A549 (cell line): Measurements from ENCODE around the gene MAP6D1. TPM values are rescaled to one million over a fixed set of nuclear protein-coding genes. Genes with fewer than 3 reads are reported as not detected.

Source experiments
- ATAC-seq, 2 experiments: fragments of 200-7000 bp in 1 of 2; fragments of >200 bp in 1 of 2; cut with Nextera tagmentation in 1 of 2; cut with Tn5 transposase in 1 of 2; 3 replicates each; pipeline versions ENCODE4 v1.8.0 to v1.9.1; 2018 to 2020; ENCODE audit warnings: mild to moderate bottlenecking in 1 of 2, moderate library complexity in 1 of 2
- CTCF ChIA-PET: fragments of 300-600 bp; sonication (Branson Sonifier 250); formaldehyde crosslinking; extraction: SDS; loops from one replicate; lab custom pipeline; 2021; ENCODE audit warnings: antibody characterized with exemption, inconsistent platforms; lab: Yijun Ruan, JAX
- POLR2A ChIA-PET: fragments of 350-600 bp; formaldehyde crosslinking; extraction: SDS; loops from one replicate; lab custom pipeline; 2021; ENCODE audit warnings: antibody characterized with exemption, inconsistent platforms; lab: Yijun Ruan, JAX
- DNase-seq, 2 experiments: peaks; one replicate each; pipeline versions ENCODE4 v3.0.0 to v3.0.0-alpha.2; 2011 to 2016; ENCODE audit warnings: low read depth in 1 of 2, low spot score in 1 of 2
- FAIRE-seq: peaks from 2 replicates; lab custom pipeline; 2011; peaks lifted over from hg19 to GRCh38; lab: Jason Lieb, UNC
- H3K27ac ChIP-seq, 2 experiments: fragments of >200 bp; sonication (Bioruptor Twin); formaldehyde crosslinking; 3 replicates each; pipeline ENCODE4 v1.5.1; 2016 to 2017
- H3K4me1 ChIP-seq: fragments of >200 bp; sonication (Bioruptor Twin); formaldehyde crosslinking; 3 replicates; pipeline ENCODE4 v1.6.1; 2016
- H3K4me2 ChIP-seq: fragments of >200 bp; sonication (Bioruptor Twin); formaldehyde crosslinking; 3 replicates; pipeline ENCODE4 v1.6.1; 2016
- H3K4me3 ChIP-seq: fragments of >200 bp; sonication (Bioruptor Twin); formaldehyde crosslinking; 3 replicates; pipeline ENCODE4 v1.5.1; 2016
- H3K9me3 ChIP-seq: fragments of >200 bp; sonication (Bioruptor Twin); formaldehyde crosslinking; 3 replicates; pipeline ENCODE4 v1.6.1; 2016
- CBX2 ChIP-seq: fragments of 200-600 bp; sonication (generic); IDR thresholded peaks from 2 replicates; pipeline ENCODE4 v1.6.1; 2016; ENCODE audit warnings: low read depth, mild to moderate bottlenecking, borderline replicate concordance
- CEBPB ChIP-seq, 2 experiments: fragments of >200 bp in 1 of 2; sonication (Bioruptor Twin) in 1 of 2; formaldehyde crosslinking in 1 of 2; IDR thresholded peaks; 2 replicates each; pipeline ENCODE4 v1.6.1; 2012 to 2016
- CHD2 ChIP-seq: fragments of 150-350 bp; IDR thresholded peaks from 2 replicates; pipeline ENCODE4 v1.6.1; 2014; ENCODE audit warnings: low read length; ENCODE audit not compliant: partially characterized antibody
- CTCF ChIP-seq: fragments of >200 bp; sonication (Bioruptor Twin); formaldehyde crosslinking; IDR thresholded peaks from 3 replicates; pipeline ENCODE4 v1.5.1; 2016
- EHMT2 ChIP-seq: fragments of 200-600 bp; sonication (generic); IDR thresholded peaks from 2 replicates; pipeline ENCODE4 v1.6.1; 2016; ENCODE audit warnings: antibody characterized with exemption, low read depth, mild to moderate bottlenecking, moderate library complexity
- ESRRA ChIP-seq: fragments of 150-350 bp; IDR thresholded peaks from 2 replicates; pipeline ENCODE4 v1.6.1; 2014; ENCODE audit warnings: mild to moderate bottlenecking, low read length, borderline replicate concordance
- FOSB ChIP-seq: fragments of 250-450 bp; sonication (Bioruptor Pico); IDR thresholded peaks from 2 replicates; pipeline ENCODE4 v1.5.0; 2020; ENCODE audit warnings: mild to moderate bottlenecking, moderate library complexity
- HDAC2 ChIP-seq: fragments of 200-600 bp; sonication (generic); IDR thresholded peaks from 2 replicates; pipeline ENCODE4 v1.6.1; 2016
- HES2 ChIP-seq: fragments of >200 bp; sonication (Bioruptor Twin); formaldehyde crosslinking; IDR thresholded peaks from 2 replicates; pipeline ENCODE4 v1.6.1; 2016
- HOXB13 ChIP-seq: fragments of 250-450 bp; sonication (Bioruptor Pico); IDR thresholded peaks from 2 replicates; pipeline ENCODE4 v1.5.0; 2020; ENCODE audit warnings: low read depth, mild to moderate bottlenecking, moderate library complexity
- JUN ChIP-seq, 2 experiments: fragments of >200 bp; sonication (Bioruptor Twin); formaldehyde crosslinking; IDR thresholded peaks; 2 replicates in 1 of 2; 3 replicates in 1 of 2; pipeline ENCODE4 v1.6.1; 2016 to 2017
- MAFK ChIP-seq: fragments of 450-650 bp; IDR thresholded peaks from 2 replicates; pipeline ENCODE4 v1.6.1; 2014; ENCODE audit not compliant: partially characterized antibody
- PHF8 ChIP-seq: fragments of 200-600 bp; sonication (generic); IDR thresholded peaks from 2 replicates; pipeline ENCODE4 v1.6.1; 2016; ENCODE audit warnings: low read depth, mild to moderate bottlenecking, antibody characterized with exemption, moderate library complexity, borderline replicate concordance
- RARB ChIP-seq: fragments of 250-450 bp; sonication (Bioruptor Pico); IDR thresholded peaks from 2 replicates; pipeline ENCODE4 v1.8.0; 2021; ENCODE audit warnings: mild to moderate bottlenecking, moderate library complexity
- RNF2 ChIP-seq: fragments of 200-600 bp; sonication (generic); IDR thresholded peaks from 2 replicates; pipeline ENCODE4 v1.6.1; 2016; ENCODE audit warnings: low read depth, mild to moderate bottlenecking, antibody characterized with exemption, moderate library complexity, borderline replicate concordance
- USF2 ChIP-seq: fragments of 450-650 bp; IDR thresholded peaks from 2 replicates; pipeline ENCODE4 v1.6.1; 2014; ENCODE audit warnings: antibody characterized with exemption
- ZC3H11A ChIP-seq: fragments of 450-650 bp; IDR thresholded peaks from 2 replicates; pipeline ENCODE4 v1.6.1; 2014; ENCODE audit warnings: antibody characterized with exemption, mild to moderate bottlenecking
- WGBS: methylation state at CpG from one replicate; pipeline ENCODE4 v1.1.6; 2017; ENCODE audit errors: missing lambda C conversion rate; 5-methylcytosine and 5-hydroxymethylcytosine counted together
- polyA plus RNA-seq, 4 experiments: library from polyadenylated mRNA; depleted of rRNA in 3 of 4; stranded (reverse); fragments of >200 nt; fragmentation: RNase III in 1 of 4; extraction: RNeasy Plus Mini Kit Qiagen cat#74134 plus additional on column Dnase treatment in 1 of 4; gene quantifications; 2 replicates in 3 of 4; 3 replicates in 1 of 4; pipeline ENCODE4 v1.2.3, GENCODE V29; 2011 to 2017

MAP6D1 gene
- polyA plus RNA-seq, 2 of the 4 experiments (the other 2 are of a cell fraction), result 0.68 to 1.2 TPM

- no peaks in the 10 kb centered on the region for H3K4me1 ChIP-seq
- no peak overlapping the region for H3K4me3 ChIP-seq
- no peak overlapping the region for H3K27ac ChIP-seq
- ATAC-seq, result no peak; a peak in 2 of 6 replicates
- no peak for DNase-seq
- H3K9me3 ChIP-seq, result no peaks in the 10 kb centered on the region
- ChIA-PET CTCF (interaction anchor here (0.8 to 1.5 kb wide), 3 partner anchors 9 to 250 kb away, joined by 3 to 5 read pairs (median 3); partner anchors contain the start of gene MAP6D1), POLR2A (no interaction called here)
- no peak for FAIRE-seq
- 76% methylated on average over 9 of the region's 9 CpGs for WGBS
- H3K4me2 ChIP-seq, result no peak overlapping the region
- no peak for TF ChIP-seq JUN (IDR thresholded peaks at IDR 0.05)
- TF ChIP-seq, all 56 proteins: peak for 0
Measured at GRCh38 chr3:183815563-183815940, 9.8 kb downstream of the MAP6D1 start.

GRCh38 chr3:183814240-183814639, 11.1 kb downstream of the MAP6D1 start:
- TF ChIP-seq MAFK, result no peak
- TF ChIP-seq HOXB13 (CRISPR knock-in tag), result no peak
- no peak for TF ChIP-seq CHD2
- TF ChIP-seq USF2, result no peak
- TF ChIP-seq CTCF, result no peak
- TF ChIP-seq FOSB, result no peak
- no peak for TF ChIP-seq HES2
- no peak for TF ChIP-seq JUN (IDR thresholded peaks at IDR 0.05)
- CTCF ChIA-PET, result no interaction called here
- H3K4me3 ChIP-seq, result no peak overlapping the region
- no peak for ATAC-seq
- FAIRE-seq, result no peak
- H3K9me3 ChIP-seq, result no peaks in the 10 kb centered on the region
- no peak overlapping the region for H3K27ac ChIP-seq
- no peak overlapping the region for H3K4me2 ChIP-seq
- POLR2A ChIA-PET, result no interaction called here
- WGBS, result 96% methylated on average over 1 of the region's 1 CpG
- no peak for DNase-seq
- no peaks in the 10 kb centered on the region for H3K4me1 ChIP-seq

GRCh38 chr3:183812761-183813445, 12.5 kb downstream of the MAP6D1 start:
- H3K27ac ChIP-seq, result peak overlapping the region in 1 of 2 experiments; percentile 26; a peak in 3 of 6 replicates
- FAIRE-seq (no peak), DNase-seq (no peak), ATAC-seq (no peak)
- H3K4me3 ChIP-seq, result no peak overlapping the region
- WGBS, result 92% methylated on average over 8 of the region's 8 CpGs
- CTCF ChIA-PET, result interaction anchor here (0.6 kb wide), 1 partner anchor 12 kb away, joined by 3 read pairs; the partner anchor contains the start of gene MAP6D1
- no peak overlapping the region for H3K4me2 ChIP-seq
- H3K9me3 ChIP-seq, result no peaks in the 10 kb centered on the region
- POLR2A ChIA-PET, result interaction anchor here (0.5 kb wide), 1 partner anchor 206 kb away, joined by 3 read pairs; no protein-coding TSS in a partner anchor
- TF ChIP-seq RARB (CRISPR knock-in tag) (no peak), CHD2 (no peak), HOXB13 (CRISPR knock-in tag) (no peak), HDAC2 (no peak), CEBPB (IDR thresholded peaks at IDR 0.05) (no peak), FOSB (no peak), MAFK (no peak), PHF8 (no peak), EHMT2 (no peak), RNF2 (no peak), ZC3H11A (no peak), ESRRA (no peak), HES2 (no peak), CBX2 (no peak)
- H3K4me1 ChIP-seq, result no peaks in the 10 kb centered on the region
